SU-DHL-6 (cell line): ENCODE data around the gene PSMC6.

Experiments
- CTCF ChIP-seq: fragments of 200-600 bp; sonication (generic); IDR thresholded peaks from one replicate; pipeline ENCODE4 v1.5.1; 2017; ENCODE audit warnings: antibody characterized with exemption, mild to moderate bottlenecking, low read length, moderate library complexity; ENCODE audit not compliant: insufficient read depth, poor library complexity, severe bottlenecking
- EZH2phosphoT487 ChIP-seq: fragments of 200-600 bp; sonication (generic), shearing (Covaris generic); conservative IDR thresholded peaks from 2 replicates; pipeline ENCODE4 v1.6.1; 2018; ENCODE audit warnings: mild to moderate bottlenecking, antibody characterized with exemption, low read length, moderate library complexity, mixed read lengths

- TF ChIP-seq CTCF (no peak), EZH2phosphoT487 (no peak)
Measured at GRCh38 chr14:52693036-52693435, 14.0 kb upstream of the PSMC6 start.
